ENCODE data around the gene LCE1F.

DNA sequence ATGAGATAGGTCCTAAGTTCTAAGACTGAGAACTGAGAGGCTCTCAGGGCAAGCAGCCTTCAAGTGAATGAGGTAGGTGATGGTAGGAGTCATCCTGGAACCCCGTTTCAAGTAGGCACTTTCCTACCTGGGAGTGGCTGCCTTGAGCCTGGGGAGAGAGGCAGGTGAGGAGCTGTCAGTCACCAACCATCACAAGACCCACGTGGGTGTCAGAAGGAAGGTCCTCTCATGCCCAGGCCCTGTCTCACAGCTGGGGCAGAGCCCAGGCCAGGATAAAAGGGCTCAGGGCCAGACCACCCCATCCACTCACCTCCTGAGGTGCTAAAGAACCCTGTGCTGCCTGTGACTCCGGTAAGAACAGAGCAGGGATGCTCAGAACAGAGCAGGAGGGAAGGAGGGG lies 21.5 kb downstream of the LCE1F start, which contains the start of gene LCE1D:
- TF ChIP-seq GATA3 (IDR thresholded peaks at IDR 0.05; ENCODE audit: low read depth, low read length) (no peak), GATA2 (IDR thresholded peaks at IDR 0.05; ENCODE audit: low read depth, low read length) (no peak)
